Gastrocnemius medialis (tissue), 4 donors: ENCODE data around the gene CHSY1. TPM values are rescaled to one million over a fixed set of nuclear protein-coding genes. Genes with fewer than 3 reads are reported as not detected.

ENCODE experiments used
- ATAC-seq, 2 donors: fragments of 150-250 bp; one replicate each; pipeline ENCODE4 v1.9.1; 2016
- DNase-seq, 2 donors: peaks; one replicate each; pipeline ENCODE4 v3.0.0-alpha.2; 2019
- H3K27ac ChIP-seq, 4 donors: fragments of 200-600 bp; sonication (generic); 1 replicate in 1 of 4; 2 replicates in 3 of 4; pipeline ENCODE4 v1.5.1; 2016 to 2018; ENCODE audit warnings: mild to moderate bottlenecking in 2 of 4, moderate library complexity in 1 of 4
- H3K27me3 ChIP-seq, 3 donors: fragments of 200-600 bp; sonication (generic) in 2 of 3; 1 replicate in 1 of 3; 2 replicates in 2 of 3; pipeline versions ENCODE4 v1.5.1 to v1.6.0; 2016 to 2019; ENCODE audit warnings: mild to moderate bottlenecking in 1 of 3, moderate library complexity in 1 of 3
- H3K36me3 ChIP-seq, 2 donors: fragments of 200-600 bp; sonication (generic) in 1 of 2; one replicate each; pipeline ENCODE4 v1.5.1; 2017 to 2018
- H3K4me1 ChIP-seq, 2 donors: fragments of 200-600 bp; sonication (generic) in 1 of 2; one replicate each; pipeline ENCODE4 v1.5.1; 2016 to 2017; ENCODE audit warnings: mild to moderate bottlenecking in 2 of 2
- H3K4me3 ChIP-seq, 4 donors: fragments of 200-600 bp; sonication (generic) in 3 of 4; 1 replicate in 1 of 4; 2 replicates in 3 of 4; pipeline ENCODE4 v1.5.1; 2016 to 2019; ENCODE audit warnings: mild to moderate bottlenecking in 2 of 4
- H3K9me3 ChIP-seq, 3 donors: fragments of 200-600 bp; sonication (generic) in 2 of 3; 1 replicate in 1 of 3; 2 replicates in 2 of 3; pipeline ENCODE4 v1.5.1; 2016 to 2019
- CTCF ChIP-seq, 5 experiments: fragments of 450-650 bp in 3 of 5; fragments of 200-600 bp in 2 of 5; sonication (generic) in 2 of 5; IDR thresholded peaks in 4 of 5; conservative IDR thresholded peaks in 1 of 5; 1 replicate in 4 of 5; 2 replicates in 1 of 5; pipeline ENCODE4 v1.5.1; 2016 to 2019; ENCODE audit warnings: antibody characterized with exemption in 5 of 5, mild to moderate bottlenecking in 3 of 5, moderate library complexity in 3 of 5
- POLR2A ChIP-seq, 2 donors: fragments of 450-650 bp; IDR thresholded peaks; one replicate each; pipeline ENCODE4 v1.6.1; 2017; ENCODE audit warnings: antibody characterized with exemption in 2 of 2, mild to moderate bottlenecking in 2 of 2, moderate library complexity in 2 of 2
- in situ Hi-C, 4 donors: fragments of 200-750 bp; cut with MboI; loops; one replicate each; pipeline versions ENCODE4 v1.15.0 to v1.8.0; 2017; ENCODE audit warnings: low sequenced_read_pairs in 4 of 4
- intact Hi-C: fragments of 100-400 bp; cut with DNase I; formaldehyde crosslinking; loops from one replicate; pipeline ENCODE4 v1.15.1; 2023; ENCODE audit warnings: low total_unique reads
- total RNA-seq, 4 donors: library from RNA; depleted of rRNA; stranded (reverse); fragments of >200 nt; gene quantifications; one replicate each; pipeline versions ENCODE4 v1.1.0 to v1.2.3, GENCODE V29; 2016

The CHSY1 gene
- total RNA-seq, 4 donors from 2014 or later = 4.6 to 8.3 (median 7.1) TPM

- no peak for DNase-seq
These were observed 111.7 kb downstream of the CHSY1 start for GRCh38 chr15:101139986-101140696.

GRCh38 chr15:101138913-101139880, 112.7 kb downstream of the CHSY1 start:
- ATAC-seq (no peak), DNase-seq (no peak)
- no peak overlapping the region for H3K27ac ChIP-seq
- H3K4me1 ChIP-seq = no peaks in the 10 kb centered on the region
- intact Hi-C loops = no loop called here
- in situ Hi-C loops = no loop called here
- no peaks in the 10 kb centered on the region for H3K9me3 ChIP-seq
- no peak overlapping the region for H3K4me3 ChIP-seq
- TF ChIP-seq CTCF (IDR thresholded peaks at IDR 0.05 in 4 of 5, conservative IDR thresholded peaks at IDR 0.05 in 1 of 5) (no peak), POLR2A (IDR thresholded peaks at IDR 0.05) (no peak)
- H3K36me3 ChIP-seq = no peaks in the 10 kb centered on the region
- H3K27me3 ChIP-seq = no peaks in the 10 kb centered on the region

More at GRCh38 chr15:101139986-101140696, 111.7 kb downstream of the CHSY1 start:
- no peak for TF ChIP-seq POLR2A (IDR thresholded peaks at IDR 0.05)
- no peak for TF ChIP-seq CTCF (IDR thresholded peaks at IDR 0.05 in 4 of 5, conservative IDR thresholded peaks at IDR 0.05 in 1 of 5)
- Histone ChIP-seq H3K9me3 (no peaks in the 10 kb centered on the region), H3K4me1 (no peaks in the 10 kb centered on the region), H3K36me3 (no peaks in the 10 kb centered on the region), H3K27me3 (no peaks in the 10 kb centered on the region), H3K27ac (no peak overlapping the region), H3K4me3 (no peak overlapping the region)
- no peak for ATAC-seq
- in situ Hi-C loops = no loop called here
- intact Hi-C loops = no loop called here

- TF ChIP-seq CTCF (IDR thresholded peaks at IDR 0.05 in 4 of 5, conservative IDR thresholded peaks at IDR 0.05 in 1 of 5) (no peak), POLR2A (IDR thresholded peaks at IDR 0.05) (no peak)
- Histone ChIP-seq H3K4me3 (no peak overlapping the region), H3K4me1 (no peaks in the 10 kb centered on the region), H3K9me3 (no peaks in the 10 kb centered on the region), H3K27ac (no peak overlapping the region), H3K27me3 (no peaks in the 10 kb centered on the region), H3K36me3 (no peaks in the 10 kb centered on the region)
- ATAC-seq (no peak), DNase-seq (no peak)
- in situ Hi-C loops (no loop called here), intact Hi-C loops (no loop called here)
These were observed 113.7 kb downstream of the CHSY1 start for GRCh38 chr15:101138086-101138660.

DNA sequence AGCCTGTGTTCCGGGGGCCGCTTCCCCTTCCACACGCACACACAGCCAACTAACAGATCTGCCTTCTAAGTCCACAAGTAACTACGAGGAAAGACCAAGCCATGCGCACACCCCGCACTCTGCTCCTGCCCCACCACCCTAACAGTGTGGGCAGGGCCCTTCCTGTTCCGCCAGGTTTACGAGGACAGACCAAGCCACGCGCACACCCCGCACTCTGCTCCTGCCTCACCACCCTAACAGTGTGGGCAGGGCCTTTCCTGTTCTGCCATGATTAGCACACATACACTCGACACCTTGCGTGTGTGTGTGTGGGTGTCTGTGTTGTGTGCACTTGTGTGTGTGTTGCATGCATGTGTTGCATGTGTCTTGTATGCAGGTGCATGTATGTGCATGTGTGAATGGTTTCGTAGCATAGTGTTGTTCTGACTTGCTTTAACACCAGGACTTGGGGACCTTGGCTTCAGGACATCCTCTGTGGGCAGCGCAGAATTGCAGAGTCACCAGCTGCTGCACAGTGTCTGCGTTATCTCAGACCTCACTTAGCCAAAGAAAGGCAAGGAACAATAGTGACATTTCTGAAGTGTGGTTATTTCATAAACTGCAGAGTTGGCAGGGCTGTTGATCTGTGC, 114.4 kb downstream of the CHSY1 start:
- intact Hi-C loops = no loop called here
- H3K27ac ChIP-seq = no peak overlapping the region

More for the DNA sequence above, 114.4 kb downstream of the CHSY1 start:
- in situ Hi-C loops = no loop called here
- Histone ChIP-seq H3K27me3 (no peaks in the 10 kb centered on the region), H3K9me3 (no peaks in the 10 kb centered on the region), H3K36me3 (no peaks in the 10 kb centered on the region), H3K4me1 (no peaks in the 10 kb centered on the region), H3K4me3 (no peak overlapping the region)
- no peak for TF ChIP-seq POLR2A (IDR thresholded peaks at IDR 0.05)
- no peak for TF ChIP-seq CTCF (IDR thresholded peaks at IDR 0.05 in 4 of 5, conservative IDR thresholded peaks at IDR 0.05 in 1 of 5)
- ATAC-seq (no peak), DNase-seq (no peak)
